Mucosa of descending colon (tissue), 3 donors: Measurements from ENCODE around the gene NALF2. TPM values are rescaled to one million over a fixed set of nuclear protein-coding genes. Genes with fewer than 3 reads are reported as not detected.
A peak's percentile ranks its signal among the peaks of the same experiment; 100 is the strongest.

Source experiments
- ATAC-seq: fragments of 200-7000 bp; cut with Tn5 transposase; one replicate; pipeline ENCODE4 v1.9.1; 2020; ENCODE audit warnings: mild to moderate bottlenecking, moderate library complexity
- DNase-seq, 3 donors: peaks; one replicate each; pipeline ENCODE4 v3.0.0-alpha.2; 2020
- H3K36me3 ChIP-seq: fragments of 200-600 bp; one replicate; pipeline ENCODE4 v1.8.0; 2021; ENCODE audit warnings: low read depth, mild to moderate bottlenecking
- H3K4me1 ChIP-seq: fragments of 200-600 bp; one replicate; pipeline ENCODE4 v1.8.0; 2021; ENCODE audit warnings: low read depth, mild to moderate bottlenecking
- H3K4me3 ChIP-seq: fragments of 200-600 bp; one replicate; pipeline ENCODE4 v1.8.0; 2021; ENCODE audit warnings: mild to moderate bottlenecking
- H3K9me3 ChIP-seq: fragments of 200-600 bp; one replicate; pipeline ENCODE4 v1.8.0; 2021; ENCODE audit warnings: mild to moderate bottlenecking
- CTCF ChIP-seq: fragments of 200-600 bp; IDR thresholded peaks from one replicate; pipeline ENCODE4 v1.8.0; 2022; ENCODE audit warnings: antibody characterized with exemption, mild to moderate bottlenecking
- intact Hi-C, 2 donors: fragments of 100-400 bp; cut with DNase I in 1 of 2; cut with micrococcal nuclease in 1 of 2; formaldehyde crosslinking; loops; one replicate each; pipeline versions ENCODE4 v1.11.0 to v1.11.1; 2022; cut with DNase I, micrococcal nuclease
- total RNA-seq, 3 donors: library from RNA; stranded (reverse); fragmentation: NEBNext Ultra II Directional in 2 of 3; extraction: Animal tissue kit (Norgen Biotek cat#: 25700) in 2 of 3; gene quantifications; one replicate each; pipeline versions ENCODE4 v1.2.1 to v1.2.4, GENCODE V29; 2021 to 2023
- donor health status: DM: no; HTN: no; CAD: no; lungs with moderate emphysema.
- donor health status: DM: no; HTN: no; CAD: no.
- donor health status: DM: no; HTN: yes; CAD: no.

NALF2 gene
- total RNA-seq, 3 donors from 2014 or later, result 0.22 to 0.98 (median 0.51) TPM

GRCh38 chrX:69504626-69505612 is 793 bp downstream of the NALF2 start:
- ATAC-seq, result no peak

GRCh38 chrX:69505772-69506616 is 1.9 kb downstream of the NALF2 start:
- DNase-seq (peak in 1 of 3 donors; percentile 29), ATAC-seq (no peak)
- H3K4me3 ChIP-seq, result no peak overlapping the region
- intact Hi-C loops, result no loop called here
- no peaks in the 10 kb centered on the region for H3K9me3 ChIP-seq
- no peaks in the 10 kb centered on the region for H3K4me1 ChIP-seq
- TF ChIP-seq CTCF, result no peak
- H3K36me3 ChIP-seq, result no peaks in the 10 kb centered on the region

More at GRCh38 chrX:69504626-69505612, 793 bp downstream of the NALF2 start:
- DNase-seq, result no peak
- Histone ChIP-seq H3K4me3 (no peak overlapping the region), H3K4me1 (no peaks in the 10 kb centered on the region), H3K9me3 (no peaks in the 10 kb centered on the region), H3K36me3 (no peaks in the 10 kb centered on the region)
- no peak for TF ChIP-seq CTCF
- intact Hi-C loops, result no loop called here

GRCh38 chrX:69506617-69507499 is 2.7 kb downstream of the NALF2 start:
- DNase-seq, result no peak
- no peak for TF ChIP-seq CTCF
- Histone ChIP-seq H3K4me1 (no peaks in the 10 kb centered on the region), H3K9me3 (no peaks in the 10 kb centered on the region), H3K4me3 (no peak overlapping the region), H3K36me3 (no peaks in the 10 kb centered on the region)
- intact Hi-C loops, result no loop called here
- ATAC-seq, result no peak

GRCh38 chrX:69507500-69507789 is 3.3 kb downstream of the NALF2 start:
- intact Hi-C loops, result no loop called here
- Histone ChIP-seq H3K4me3 (no peak overlapping the region), H3K36me3 (no peaks in the 10 kb centered on the region), H3K4me1 (no peaks in the 10 kb centered on the region), H3K9me3 (no peaks in the 10 kb centered on the region)
- no peak for DNase-seq
- no peak for TF ChIP-seq CTCF
- no peak for ATAC-seq

- Histone ChIP-seq H3K36me3 (no peaks in the 10 kb centered on the region), H3K4me1 (no peaks in the 10 kb centered on the region), H3K4me3 (no peak overlapping the region), H3K9me3 (no peaks in the 10 kb centered on the region)
- intact Hi-C loops, result no loop called here
- no peak for TF ChIP-seq CTCF
- DNase-seq (no peak), ATAC-seq (no peak)
Observed at GRCh38 chrX:69508610-69509009, 4.5 kb downstream of the NALF2 start.
